GM23338 (cell line): ENCODE results near the gene PDE4D. TPM values are rescaled to one million over a fixed set of nuclear protein-coding genes. Genes with fewer than 3 reads are reported as not detected.

Experiments
- ATAC-seq: fragments of 200-7000 bp; cut with Tn5 transposase; 3 replicates; pipeline ENCODE4 v1.9.1; 2020
- DNase-seq: peaks from one replicate; pipeline ENCODE4 v3.0.0-alpha.2; 2015; ENCODE audit warnings: low spot score
- H2AFZ ChIP-seq: fragments of 200-600 bp; sonication (generic); 2 replicates; pipeline ENCODE4 v1.8.0; 2016; ENCODE audit warnings: antibody characterized with exemption, mild to moderate bottlenecking, moderate library complexity
- H3F3A ChIP-seq: fragments of 200-600 bp; sonication (generic); replicated peaks from 2 replicates; pipeline ENCODE4 v1.8.0; 2017; ENCODE audit warnings: antibody characterized with exemption, mixed run types, low read depth
- H3K27ac ChIP-seq: fragments of 200-600 bp; sonication (generic); 2 replicates; pipeline ENCODE4 v1.6.1; 2016; ENCODE audit warnings: low read depth
- H3K27me3 ChIP-seq: fragments of 200-600 bp; sonication (generic); 2 replicates; pipeline ENCODE4 v1.8.0; 2016; ENCODE audit warnings: mild to moderate bottlenecking, mixed run types, moderate library complexity; ENCODE audit not compliant: insufficient read depth
- H3K36me3 ChIP-seq: fragments of 200-600 bp; sonication (generic); 2 replicates; pipeline ENCODE4 v1.8.0; 2016; ENCODE audit warnings: mild to moderate bottlenecking; ENCODE audit not compliant: insufficient read depth
- H3K4me1 ChIP-seq: fragments of 200-600 bp; sonication (generic); 2 replicates; pipeline ENCODE4 v1.8.0; 2016; ENCODE audit warnings: mild to moderate bottlenecking, moderate library complexity; ENCODE audit not compliant: insufficient read depth
- H3K4me2 ChIP-seq: fragments of 200-600 bp; sonication (generic); 2 replicates; pipeline ENCODE4 v1.7.1; 2017; ENCODE audit warnings: mixed run types
- H3K4me3 ChIP-seq: fragments of 200-600 bp; sonication (generic); 2 replicates; pipeline ENCODE4 v1.6.1; 2016; ENCODE audit warnings: mixed run types
- H3K79me2 ChIP-seq: fragments of 200-600 bp; sonication (generic); replicated peaks from 2 replicates; pipeline ENCODE4 v1.8.0; 2017; ENCODE audit warnings: mild to moderate bottlenecking; ENCODE audit not compliant: insufficient read depth
- H3K9me2 ChIP-seq: fragments of 200-600 bp; sonication (generic); 2 replicates; pipeline ENCODE4 v1.8.0; 2017; ENCODE audit not compliant: insufficient read depth
- H4K20me1 ChIP-seq: fragments of 200-600 bp; sonication (generic); replicated peaks from 2 replicates; pipeline ENCODE4 v1.8.0; 2017; ENCODE audit warnings: mild to moderate bottlenecking; ENCODE audit not compliant: insufficient read depth
- H3K27ac Mint-ChIP-seq: 2 replicates; pipeline ENCODE4 v1.8.0; 2020; ENCODE audit warnings: inconsistent platforms, mild to moderate bottlenecking, moderate library complexity, mixed read lengths
- H3K27me3 Mint-ChIP-seq: 3 replicates; pipeline ENCODE4 v1.8.0; 2022; ENCODE audit warnings: low read depth, mild to moderate bottlenecking, moderate library complexity, mixed read lengths, inconsistent platforms; ENCODE audit not compliant: insufficient read depth, poor library complexity
- H3K36me3 Mint-ChIP-seq: 3 replicates; pipeline ENCODE4 v1.8.0; 2021; ENCODE audit warnings: low read depth, mild to moderate bottlenecking, inconsistent platforms, moderate library complexity, mixed read lengths
- H3K4me1 Mint-ChIP-seq: 3 replicates; pipeline ENCODE4 v1.8.0; 2020; ENCODE audit warnings: mild to moderate bottlenecking, inconsistent platforms, mixed read lengths
- H3K4me3 Mint-ChIP-seq: 3 replicates; pipeline ENCODE4 v1.8.0; 2021; ENCODE audit warnings: moderate library complexity, mild to moderate bottlenecking, inconsistent platforms, mixed read lengths
- H3K9me3 Mint-ChIP-seq: 3 replicates; pipeline ENCODE4 v1.8.0; 2020; ENCODE audit warnings: moderate library complexity, mild to moderate bottlenecking, inconsistent platforms, mixed read lengths
- CREB1 ChIP-seq: fragments of 250-450 bp; sonication (Bioruptor Pico); IDR thresholded peaks from 2 replicates; pipeline ENCODE4 v1.5.0; 2020; ENCODE audit warnings: low read depth, mild to moderate bottlenecking, moderate library complexity
- EZH2phosphoT487 ChIP-seq: fragments of 200-600 bp; sonication (generic); IDR thresholded peaks from one replicate; pipeline ENCODE4 v1.8.1; 2018; ENCODE audit warnings: antibody characterized with exemption; ENCODE audit not compliant: unreplicated experiment
- NANOG ChIP-seq: IDR thresholded peaks from 2 replicates; pipeline ENCODE4 v1.6.1; 2016; ENCODE audit warnings: antibody characterized with exemption, borderline replicate concordance
- POLR2AphosphoS5 ChIP-seq: IDR thresholded peaks from 2 replicates; pipeline ENCODE4 v1.6.1; 2016; ENCODE audit warnings: antibody characterized with exemption, low read depth
- REST ChIP-seq: IDR thresholded peaks from one replicate; pipeline ENCODE4 v1.6.1; 2018; ENCODE audit warnings: antibody characterized with exemption; ENCODE audit not compliant: unreplicated experiment
- STAT1 ChIP-seq: IDR thresholded peaks from one replicate; pipeline ENCODE4 v1.6.1; 2016; ENCODE audit warnings: antibody characterized with exemption; ENCODE audit not compliant: unreplicated experiment
- ZNF114 ChIP-seq: fragments of 250-450 bp; sonication (Bioruptor Pico); IDR thresholded peaks from 2 replicates; pipeline ENCODE4 v1.5.0; 2020; ENCODE audit warnings: mild to moderate bottlenecking, moderate library complexity
- ZNF331 ChIP-seq: fragments of 250-450 bp; sonication (Bioruptor Pico); IDR thresholded peaks from 2 replicates; pipeline ENCODE4 v1.5.0; 2020; ENCODE audit warnings: low read depth, mild to moderate bottlenecking, moderate library complexity
- ZNF462 ChIP-seq: fragments of 250-450 bp; sonication (Bioruptor Pico); IDR thresholded peaks from 2 replicates; pipeline ENCODE4 v1.5.0; 2020; ENCODE audit warnings: mild to moderate bottlenecking, moderate library complexity
- polyA plus RNA-seq: library from polyadenylated mRNA; unstranded; fragments of >200 nt; fragmentation: Nextera tagmentation; extraction: Ambion mirVana; gene quantifications from 2 replicates; pipeline ENCODE4 v1.2.1, GENCODE V29; 2016
- total RNA-seq: library from RNA; depleted of rRNA; stranded (reverse); fragments of >200 nt; shearing (Covaris generic); gene quantifications from 2 replicates; pipeline ENCODE4 v1.2.3, GENCODE V29; 2014
- TF ChIP-seq, protein P1 (sequence below), 2 experiments: fragments of 200-600 bp in 1 of 2; sonication (generic) in 1 of 2; conservative IDR thresholded peaks; 2 replicates each; pipeline versions ENCODE4 v1.5.1 to v1.6.1; 2016 to 2017; ENCODE audit warnings: antibody characterized with exemption in 2 of 2, low read depth in 2 of 2, mild to moderate bottlenecking in 2 of 2, moderate library complexity in 1 of 2

The PDE4D gene
- total and polyA plus RNA-seq, 2 experiments from 2014 or later: 2.1 to 4.7 TPM

GRCh38 chr5:58987193-58987592, 906.3 kb downstream of the PDE4D start:
- Mint-ChIP-seq H3K27ac (no peak overlapping the region), H3K4me3 (no peak overlapping the region), H3K9me3 (no peaks in the 10 kb centered on the region), H3K27me3 (peaks cover 3% of the 10 kb centered on the region), H3K4me1 (peaks cover 14% of the 10 kb centered on the region), H3K36me3 (no peaks in the 10 kb centered on the region; the same call in 2 of the 3 replicates)
- no peak overlapping the region for H3K4me3 ChIP-seq
- no peaks in the 10 kb centered on the region for H3K27me3 ChIP-seq
- no peaks in the 10 kb centered on the region for H3K79me2 ChIP-seq
- DNase-seq (no peak), ATAC-seq (no peak)
- H3K9me2 ChIP-seq: no peaks in the 10 kb centered on the region; the same call in 1 of the 2 replicates
- H2AFZ ChIP-seq: no peak overlapping the region
- H3K27ac ChIP-seq: no peak overlapping the region
- no peaks in the 10 kb centered on the region for H3F3A ChIP-seq
- no peak overlapping the region for H3K4me2 ChIP-seq
- no peaks in the 10 kb centered on the region for H4K20me1 ChIP-seq
- no peaks in the 10 kb centered on the region for H3K36me3 ChIP-seq
- TF ChIP-seq ZNF331 (CRISPR knock-in tag) (no peak), EZH2phosphoT487 (no peak), STAT1 (no peak)
- H3K4me1 ChIP-seq: peaks cover 3% of the 10 kb centered on the region; the same call in 1 of the 2 replicates

GRCh38 chr5:58986281-58986680, 907.2 kb downstream of the PDE4D start:
- no peak overlapping the region for H3K4me2 ChIP-seq
- H3K27ac Mint-ChIP-seq: no peak overlapping the region
- ATAC-seq: peak; percentile 81
- TF ChIP-seq EZH2phosphoT487 (no peak), ZNF114 (CRISPR knock-in tag) (no peak), STAT1 (no peak), ZNF331 (CRISPR knock-in tag) (no peak), REST (no peak), NANOG (no peak), ZNF462 (CRISPR knock-in tag) (no peak), CREB1 (CRISPR knock-in tag) (no peak), POLR2AphosphoS5 (no peak)
- TF ChIP-seq, protein P1, sequence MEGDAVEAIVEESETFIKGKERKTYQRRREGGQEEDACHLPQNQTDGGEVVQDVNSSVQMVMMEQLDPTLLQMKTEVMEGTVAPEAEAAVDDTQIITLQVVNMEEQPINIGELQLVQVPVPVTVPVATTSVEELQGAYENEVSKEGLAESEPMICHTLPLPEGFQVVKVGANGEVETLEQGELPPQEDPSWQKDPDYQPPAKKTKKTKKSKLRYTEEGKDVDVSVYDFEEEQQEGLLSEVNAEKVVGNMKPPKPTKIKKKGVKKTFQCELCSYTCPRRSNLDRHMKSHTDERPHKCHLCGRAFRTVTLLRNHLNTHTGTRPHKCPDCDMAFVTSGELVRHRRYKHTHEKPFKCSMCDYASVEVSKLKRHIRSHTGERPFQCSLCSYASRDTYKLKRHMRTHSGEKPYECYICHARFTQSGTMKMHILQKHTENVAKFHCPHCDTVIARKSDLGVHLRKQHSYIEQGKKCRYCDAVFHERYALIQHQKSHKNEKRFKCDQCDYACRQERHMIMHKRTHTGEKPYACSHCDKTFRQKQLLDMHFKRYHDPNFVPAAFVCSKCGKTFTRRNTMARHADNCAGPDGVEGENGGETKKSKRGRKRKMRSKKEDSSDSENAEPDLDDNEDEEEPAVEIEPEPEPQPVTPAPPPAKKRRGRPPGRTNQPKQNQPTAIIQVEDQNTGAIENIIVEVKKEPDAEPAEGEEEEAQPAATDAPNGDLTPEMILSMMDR (conservative IDR thresholded peaks at IDR 0.05; ENCODE audit: low read depth in 2 of 2): no peak

More at GRCh38 chr5:58986281-58986680, 907.2 kb downstream of the PDE4D start:
- Histone ChIP-seq H3K27ac (no peak overlapping the region), H3K36me3 (no peaks in the 10 kb centered on the region), H3K27me3 (no peaks in the 10 kb centered on the region), H3F3A (no peaks in the 10 kb centered on the region), H3K4me3 (no peak overlapping the region), H2AFZ (no peak overlapping the region), H3K4me1 (peaks cover 3% of the 10 kb centered on the region; the same call in 1 of the 2 replicates), H4K20me1 (no peaks in the 10 kb centered on the region), H3K9me2 (no peaks in the 10 kb centered on the region; the same call in 1 of the 2 replicates), H3K79me2 (no peaks in the 10 kb centered on the region)
- Mint-ChIP-seq H3K4me3 (no peak overlapping the region), H3K9me3 (no peaks in the 10 kb centered on the region), H3K4me1 (peaks cover 14% of the 10 kb centered on the region), H3K36me3 (no peaks in the 10 kb centered on the region; the same call in 2 of the 3 replicates), H3K27me3 (peaks cover 3% of the 10 kb centered on the region)
- peak; percentile 25 for DNase-seq
